K562 (cell line): ENCODE results near the gene SYNCRIP. TPM values are rescaled to one million over a fixed set of nuclear protein-coding genes. Genes with fewer than 3 reads are reported as not detected.

Experiments
- BACH1 ChIP-seq: fragments of 200-800 bp; sonication (Bioruptor generic); IDR thresholded peaks from 2 replicates; pipeline ENCODE4 v1.6.1; 2016; ENCODE audit warnings: missing genetic modification characterization, missing compliant biosample characterization
- BCL6 ChIP-seq: fragments of 250-450 bp; sonication (Bioruptor Pico); IDR thresholded peaks from 2 replicates; pipeline ENCODE4 v1.4.0; 2020
- ETS1 ChIP-seq: conservative IDR thresholded peaks from 2 replicates; pipeline ENCODE4 v1.6.1; 2011; ENCODE audit warnings: low read depth, mild to moderate bottlenecking, low read length; ENCODE audit not compliant: control insufficient read depth
- HDAC8 ChIP-seq: fragments of 450-650 bp; IDR thresholded peaks from 2 replicates; pipeline ENCODE4 v1.6.1; 2016; ENCODE audit warnings: mild to moderate bottlenecking, missing genetic modification characterization, moderate library complexity, missing compliant biosample characterization
- HNRNPLL ChIP-seq: fragments of 200-400 bp; formaldehyde crosslinking; IDR thresholded peaks from 2 replicates; pipeline ENCODE4 v1.6.1; 2017; ENCODE audit warnings: low read length, low read depth, mild to moderate bottlenecking; ENCODE audit not compliant: poor library complexity, severe bottlenecking
- KAT7 ChIP-seq: sonication (generic); formaldehyde crosslinking; IDR thresholded peaks from 2 replicates; pipeline ENCODE4 v1.8.0; 2022; ENCODE audit warnings: missing genetic modification reagents, mild to moderate bottlenecking, borderline replicate concordance
- KAT8 ChIP-seq: fragments of 450-650 bp; IDR thresholded peaks from 2 replicates; pipeline ENCODE4 v1.6.1; 2016; ENCODE audit warnings: low read depth, mild to moderate bottlenecking
- KDM4B ChIP-seq, 2 experiments: fragments of 450-650 bp in 1 of 2; sonication (generic) in 1 of 2; IDR thresholded peaks; 2 replicates each; pipeline ENCODE4 v1.6.1; 2016 to 2017; ENCODE audit warnings: borderline replicate concordance in 2 of 2, antibody characterized with exemption in 1 of 2, low read depth in 1 of 2, mild to moderate bottlenecking in 1 of 2
- MEIS2 ChIP-seq: fragments of 450-650 bp; IDR thresholded peaks from 2 replicates; pipeline ENCODE4 v1.6.1; 2014; ENCODE audit warnings: mild to moderate bottlenecking; ENCODE audit not compliant: partially characterized antibody
- NR4A1 ChIP-seq, 2 experiments: fragments of 250-450 bp in 1 of 2; fragments of 450-650 bp in 1 of 2; sonication (Bioruptor Pico) in 1 of 2; IDR thresholded peaks; 2 replicates each; pipeline versions ENCODE4 v1.4.0 to v1.6.1; 2016 to 2020; ENCODE audit warnings: mild to moderate bottlenecking in 2 of 2, missing compliant biosample characterization in 1 of 2, missing genetic modification characterization in 1 of 2, moderate library complexity in 1 of 2
- RNF2 ChIP-seq: sonication (generic); IDR thresholded peaks from 2 replicates; pipeline ENCODE4 v1.6.1; 2016
- SMARCC2 ChIP-seq: fragments of 450-650 bp; IDR thresholded peaks from 2 replicates; pipeline ENCODE4 v1.6.1; 2017; ENCODE audit warnings: antibody characterized with exemption, moderate library complexity, mild to moderate bottlenecking, low read depth
- SRSF7 ChIP-seq: fragments of 200-400 bp; formaldehyde crosslinking; optimal IDR thresholded peaks from 2 replicates; pipeline ENCODE3; 2017; ENCODE audit warnings: mild to moderate bottlenecking, low read depth, low read length
- STAG1 ChIP-seq: sonication (generic); formaldehyde crosslinking; IDR thresholded peaks from 2 replicates; pipeline ENCODE4 v1.5.0; 2020; ENCODE audit warnings: missing genetic modification reagents, borderline replicate concordance
- TRIM25 ChIP-seq: fragments of 450-650 bp; IDR thresholded peaks from 2 replicates; pipeline ENCODE4 v1.7.0; 2016; ENCODE audit warnings: borderline replicate concordance
- ZNF134 ChIP-seq: fragments of 250-450 bp; sonication (Bioruptor Pico); conservative IDR thresholded peaks from 2 replicates; pipeline ENCODE4 v1.4.0; 2020
- ZNF140 ChIP-seq: fragments of 250-450 bp; sonication (Bioruptor Pico); IDR thresholded peaks from 2 replicates; pipeline ENCODE4 v1.8.0; 2021; ENCODE audit warnings: moderate library complexity, mild to moderate bottlenecking, inconsistent platforms
- ZNF24 ChIP-seq: fragments of 450-650 bp; IDR thresholded peaks from 2 replicates; pipeline ENCODE4 v1.6.1; 2016
- ZNF274 ChIP-seq: IDR thresholded peaks from 2 replicates; pipeline ENCODE4 v1.6.1; 2011; ENCODE audit warnings: low read depth, mild to moderate bottlenecking, low read length, moderate library complexity, borderline replicate concordance
- ZNF395 ChIP-seq: fragments of 200-800 bp; sonication (Bioruptor generic); IDR thresholded peaks from 2 replicates; pipeline ENCODE4 v1.6.1; 2017; ENCODE audit warnings: missing genetic modification characterization, missing compliant biosample characterization
- ZNF584 ChIP-seq: fragments of 200-800 bp; sonication (Bioruptor generic); IDR thresholded peaks from 2 replicates; pipeline ENCODE4 v1.6.1; 2016; ENCODE audit warnings: low read depth, mild to moderate bottlenecking, missing genetic modification characterization, missing compliant biosample characterization
- ZNF740 ChIP-seq, 3 experiments: fragments of 200-800 bp in 1 of 3; sonication (Bioruptor generic) in 1 of 3; sonication (generic) in 1 of 3; formaldehyde crosslinking in 1 of 3; IDR thresholded peaks; 2 replicates each; pipeline versions ENCODE4 v1.6.1 to v1.8.0; 2016 to 2022; ENCODE audit warnings: mild to moderate bottlenecking in 2 of 3, missing compliant biosample characterization in 2 of 3, missing genetic modification characterization in 2 of 3, missing genetic modification reagents in 1 of 3
- polyA plus RNA-seq, 8 experiments: library from polyadenylated mRNA; depleted of rRNA in 4 of 8; stranded (reverse) in 5 of 8; unstranded in 3 of 8; fragments of >200 nt; fragmentation: Nextera tagmentation in 2 of 8; fragmentation: Illumina TruSeq in 1 of 8; extraction: Ambion mirVana in 2 of 8; extraction: Trizol in 1 of 8; gene quantifications; 2 replicates each; pipeline versions ENCODE4 v1.2.1 to v1.2.3, GENCODE V29; 2011 to 2014; ENCODE audit warnings: inconsistent platforms in 1 of 8, missing spikeins in 1 of 8
- total RNA-seq, 7 experiments: library from RNA; depleted of rRNA in 6 of 7; stranded (reverse); fragments of >200 nt in 6 of 7; fragmentation: Illumina TruSeq in 2 of 7; extraction: Trizol in 2 of 7; gene quantifications; 2 replicates each; pipeline versions ENCODE4 v1.2.1 to v1.2.3, GENCODE V29; 2011 to 2021; ENCODE audit warnings: low replicate concordance in 1 of 7

Gene SYNCRIP
- total and polyA plus RNA-seq, 9 of the 15 experiments (the other 6 are each of a cell fraction or from before 2014, with no cell fraction given), result 46.5 to 295 (median 140) TPM

- TF ChIP-seq TRIM25, result no peak
- TF ChIP-seq KAT7, result 0 out of 2 replicates have a peak, but pooled peaks have one; percentile 74
- TF ChIP-seq MEIS2, result peak; percentile 83
- TF ChIP-seq SRSF7, result no peak
- no peak for TF ChIP-seq BACH1 (tag)
- no peak for TF ChIP-seq ZNF395 (CRISPR knock-in tag)
- TF ChIP-seq BCL6 (CRISPR knock-in tag), result no peak
- no peak for TF ChIP-seq SMARCC2
- peak; percentile 81 for TF ChIP-seq ZNF740 (CRISPR knock-in tag; IDR thresholded peaks at IDR 0.05)
- no peak for TF ChIP-seq ZNF740 (tag; IDR thresholded peaks at IDR 0.05)
- no peak for TF ChIP-seq ZNF134 (CRISPR knock-in tag)
- TF ChIP-seq ZNF274, result no peak
- peak; percentile 96 for TF ChIP-seq HNRNPLL
- no peak for TF ChIP-seq KAT8
- no peak for TF ChIP-seq HDAC8 (tag)
- peak; percentile 61; the same call in 1 of the 2 replicates for TF ChIP-seq NR4A1 (CRISPR knock-in tag; IDR thresholded peaks at IDR 0.05)
- TF ChIP-seq NR4A1 (tag; IDR thresholded peaks at IDR 0.05), result no peak
- no peak for TF ChIP-seq ZNF140 (CRISPR knock-in tag)
- peak; percentile 81 for TF ChIP-seq ETS1
- TF ChIP-seq ZNF24, result peak; percentile 39; the same call in 1 of the 2 replicates
- TF ChIP-seq RNF2, result peak; percentile 78
- peak in 1 of 2 experiments; percentile 50; a peak in 1 of 4 replicates for TF ChIP-seq KDM4B (IDR thresholded peaks at IDR 0.05; ENCODE audit: borderline replicate concordance in 2 of 2, low read depth in 1 of 2)
- 0 out of 2 replicates have a peak, but pooled peaks have one; percentile 13 for TF ChIP-seq ZNF584
- no peak for TF ChIP-seq STAG1 (CRISPR knock-in tag)
Measured at GRCh38 chr6:85593438-85594196, 49.1 kb downstream of the SYNCRIP start, which contains the start of gene SNX14 (continued).
